ENCODE data around the gene STARD7. TPM values are rescaled to one million over a fixed set of nuclear protein-coding genes. Genes with fewer than 3 reads are reported as not detected.

Gene STARD7
- total and polyA plus RNA-seq, 10 of the 15 experiments (the other 5 are each of a cell fraction or from before 2014, with no cell fraction given): 85.4 to 237 (median 153) TPM

DNA sequence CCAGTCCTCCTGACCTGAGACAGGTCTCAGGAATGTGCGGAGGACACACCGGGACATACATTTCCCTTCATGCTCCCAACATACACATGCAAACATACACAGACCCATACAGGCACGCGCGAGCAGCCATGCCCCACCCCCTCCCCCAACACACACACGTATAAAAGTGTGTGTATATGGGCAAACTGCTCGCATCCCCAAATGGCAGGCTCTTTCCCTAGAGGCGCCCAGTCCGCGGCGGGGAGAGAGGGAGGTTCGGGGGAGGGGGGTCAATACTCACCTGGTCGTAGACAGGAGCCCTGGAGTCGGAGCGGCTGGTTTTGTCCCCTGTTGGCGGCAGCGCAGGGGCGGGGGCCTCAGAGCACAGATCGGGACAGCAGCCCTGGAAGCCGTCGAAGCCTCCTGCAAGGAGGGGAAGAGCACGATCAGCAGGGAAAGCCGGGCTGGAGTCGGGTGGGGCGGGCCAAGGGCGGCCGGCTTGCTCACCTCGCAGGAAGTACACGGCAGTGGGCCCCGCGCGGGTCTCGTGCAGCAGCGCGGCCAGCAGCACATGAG, 64.1 kb downstream of the STARD7 start:
- no TSS peak for BruUV-seq (replicated peaks)
- H3K4me3 ChIP-seq: peak overlapping the region; percentile 92
- SMC1A ChIA-PET (ENCODE audit: uncharacterized antibody, unreplicated experiment): interaction anchor here (1.4 to 14.4 kb wide), 3 partner anchors 14 to 28 kb away, joined by 4 to 338 read pairs (median 139); no protein-coding TSS in a partner anchor
- peak overlapping the region; percentile 89 for H3K27ac ChIP-seq (ENCODE audit: control insufficient read depth, insufficient read depth)
- H3K79me2 ChIP-seq (ENCODE audit: control insufficient read depth, insufficient read depth, low read length): peaks cover 29% of the 10 kb centered on the region
- FAIRE-seq: no peak
- POLR2A ChIA-PET: interaction anchor here (4.2 to 9.5 kb wide), 4 partner anchors 14 to 64 kb away, joined by 12 to 161 read pairs (median 58); partner anchors contain the start of gene STARD7
- no peaks in the 10 kb centered on the region for H4K20me1 ChIP-seq (ENCODE audit: control insufficient read depth, insufficient read depth)
- ATAC-seq: no peak
- no peak for DNase-seq (ENCODE audit: low read depth, low spot score)
- no peak overlapping the region for H2AFZ ChIP-seq (ENCODE audit: control insufficient read depth, low read depth, low read length)
- H3K9ac ChIP-seq (ENCODE audit: control insufficient read depth, insufficient read depth, low read length): peak overlapping the region; percentile 84
- intact Hi-C loops (cut with micrococcal nuclease; ENCODE audit: unreplicated experiment) (loop anchor here (1.0 to 5.0 kb wide), 4 partner anchors 13 to 383 kb away; partner anchors contain the start of genes NCAPH and STARD7), in situ Hi-C loops (cut with MboI) (loop anchor here (5.0 kb wide), 2 partner anchors 33 to 118 kb away; no protein-coding TSS in a partner anchor)
- H3K9me3 ChIP-seq (replicated peaks; ENCODE audit: control insufficient read depth, insufficient read depth, low read length): no peaks in the 10 kb centered on the region
- H3K27me3 ChIP-seq (replicated peaks in 1 of 2; ENCODE audit: control insufficient read depth in 2 of 2, insufficient read depth in 2 of 2, low read length in 1 of 2): no peaks in the 10 kb centered on the region
- CTCF ChIA-PET: interaction anchor here (0.8 to 14.4 kb wide), 5 partner anchors 13 to 123 kb away, joined by 3 to 535 read pairs (median 42); partner anchors contain the start of gene ADRA2B
- under 1% methylated on average over 30 of the region's 35 CpGs for WGBS (ENCODE audit: insufficient coverage, insufficient replicate concordance, low lambda C conversion rate, missing lambda C conversion rate)
- H3K36me3 ChIP-seq (ENCODE audit: control insufficient read depth in 2 of 2, insufficient read depth in 2 of 2, low read length in 1 of 2): peaks cover 7% of the 10 kb centered on the region in 2 experiments; a peak in 2 of 4 replicates
- peak overlapping the region; percentile 95 for H3K4me2 ChIP-seq (ENCODE audit: control insufficient read depth, insufficient read depth)
- peaks cover 45% of the 10 kb centered on the region for H3K4me1 ChIP-seq (ENCODE audit: control insufficient read depth, insufficient read depth, low read length)
- RAD21 ChIA-PET (ENCODE audit: unreplicated experiment): interaction anchor here (0.8 to 18.1 kb wide), 3 partner anchors 13 to 31 kb away, joined by 3 to 463 read pairs (median 182); no protein-coding TSS in a partner anchor
- TF ChIP-seq MEF2A (IDR thresholded peaks at IDR 0.05; ENCODE audit: insufficient read depth, low read depth, low read length) (no peak), IKZF2 (IDR thresholded peaks at IDR 0.05) (no peak), EGR1 (IDR thresholded peaks at IDR 0.05; ENCODE audit: borderline replicate concordance in 1 of 2, low read depth in 2 of 2, low read length in 2 of 2) (0 out of 3 replicates have a peak, but pooled peaks of 1 of the 2 experiments have one; percentile 1), JUND (IDR thresholded peaks at IDR 0.05; ENCODE audit: low read depth, low read length) (0 out of 2 replicates have a peak, but pooled peaks have one; percentile 7), NFYB (IDR thresholded peaks at IDR 0.05; ENCODE audit: insufficient read depth, low read depth, low read length) (no peak), TAF1 (IDR thresholded peaks at IDR 0.05; ENCODE audit: borderline replicate concordance, low read depth, low read length) (no peak), CBFB (IDR thresholded peaks at IDR 0.05; ENCODE audit: low read depth) (no peak), SMAD1 (IDR thresholded peaks at IDR 0.05; ENCODE audit: low read depth, partially characterized antibody) (peak; percentile 98), MYC (IDR thresholded peaks at IDR 0.05; ENCODE audit: insufficient read depth, insufficient read length, insufficient replicate concordance, low read length, severe bottlenecking) (no peak), ZNF217 (IDR thresholded peaks at IDR 0.05) (no peak)
- TF ChIP-seq, protein P1, sequence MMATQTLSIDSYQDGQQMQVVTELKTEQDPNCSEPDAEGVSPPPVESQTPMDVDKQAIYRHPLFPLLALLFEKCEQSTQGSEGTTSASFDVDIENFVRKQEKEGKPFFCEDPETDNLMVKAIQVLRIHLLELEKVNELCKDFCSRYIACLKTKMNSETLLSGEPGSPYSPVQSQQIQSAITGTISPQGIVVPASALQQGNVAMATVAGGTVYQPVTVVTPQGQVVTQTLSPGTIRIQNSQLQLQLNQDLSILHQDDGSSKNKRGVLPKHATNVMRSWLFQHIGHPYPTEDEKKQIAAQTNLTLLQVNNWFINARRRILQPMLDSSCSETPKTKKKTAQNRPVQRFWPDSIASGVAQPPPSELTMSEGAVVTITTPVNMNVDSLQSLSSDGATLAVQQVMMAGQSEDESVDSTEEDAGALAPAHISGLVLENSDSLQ (IDR thresholded peaks at IDR 0.05): no peak
- TF ChIP-seq, protein P2, sequence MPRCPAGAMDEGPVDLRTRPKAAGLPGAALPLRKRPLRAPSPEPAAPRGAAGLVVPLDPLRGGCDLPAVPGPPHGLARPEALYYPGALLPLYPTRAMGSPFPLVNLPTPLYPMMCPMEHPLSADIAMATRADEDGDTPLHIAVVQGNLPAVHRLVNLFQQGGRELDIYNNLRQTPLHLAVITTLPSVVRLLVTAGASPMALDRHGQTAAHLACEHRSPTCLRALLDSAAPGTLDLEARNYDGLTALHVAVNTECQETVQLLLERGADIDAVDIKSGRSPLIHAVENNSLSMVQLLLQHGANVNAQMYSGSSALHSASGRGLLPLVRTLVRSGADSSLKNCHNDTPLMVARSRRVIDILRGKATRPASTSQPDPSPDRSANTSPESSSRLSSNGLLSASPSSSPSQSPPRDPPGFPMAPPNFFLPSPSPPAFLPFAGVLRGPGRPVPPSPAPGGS (IDR thresholded peaks at IDR 0.05; ENCODE audit: borderline replicate concordance, insufficient read depth, low read depth, low read length, poor library complexity, severe bottlenecking): no peak
- TF ChIP-seq, protein P3, sequence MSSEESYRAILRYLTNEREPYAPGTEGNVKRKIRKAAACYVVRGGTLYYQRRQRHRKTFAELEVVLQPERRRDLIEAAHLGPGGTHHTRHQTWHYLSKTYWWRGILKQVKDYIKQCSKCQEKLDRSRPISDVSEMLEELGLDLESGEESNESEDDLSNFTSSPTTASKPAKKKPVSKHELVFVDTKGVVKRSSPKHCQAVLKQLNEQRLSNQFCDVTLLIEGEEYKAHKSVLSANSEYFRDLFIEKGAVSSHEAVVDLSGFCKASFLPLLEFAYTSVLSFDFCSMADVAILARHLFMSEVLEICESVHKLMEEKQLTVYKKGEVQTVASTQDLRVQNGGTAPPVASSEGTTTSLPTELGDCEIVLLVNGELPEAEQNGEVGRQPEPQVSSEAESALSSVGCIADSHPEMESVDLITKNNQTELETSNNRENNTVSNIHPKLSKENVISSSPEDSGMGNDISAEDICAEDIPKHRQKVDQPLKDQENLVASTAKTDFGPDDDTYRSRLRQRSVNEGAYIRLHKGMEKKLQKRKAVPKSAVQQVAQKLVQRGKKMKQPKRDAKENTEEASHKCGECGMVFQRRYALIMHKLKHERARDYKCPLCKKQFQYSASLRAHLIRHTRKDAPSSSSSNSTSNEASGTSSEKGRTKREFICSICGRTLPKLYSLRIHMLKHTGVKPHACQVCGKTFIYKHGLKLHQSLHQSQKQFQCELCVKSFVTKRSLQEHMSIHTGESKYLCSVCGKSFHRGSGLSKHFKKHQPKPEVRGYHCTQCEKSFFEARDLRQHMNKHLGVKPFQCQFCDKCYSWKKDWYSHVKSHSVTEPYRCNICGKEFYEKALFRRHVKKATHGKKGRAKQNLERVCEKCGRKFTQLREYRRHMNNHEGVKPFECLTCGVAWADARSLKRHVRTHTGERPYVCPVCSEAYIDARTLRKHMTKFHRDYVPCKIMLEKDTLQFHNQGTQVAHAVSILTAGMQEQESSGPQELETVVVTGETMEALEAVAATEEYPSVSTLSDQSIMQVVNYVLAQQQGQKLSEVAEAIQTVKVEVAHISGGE (CRISPR knock-in tag; IDR thresholded peaks at IDR 0.05): no peak
- TF ChIP-seq, protein P4, sequence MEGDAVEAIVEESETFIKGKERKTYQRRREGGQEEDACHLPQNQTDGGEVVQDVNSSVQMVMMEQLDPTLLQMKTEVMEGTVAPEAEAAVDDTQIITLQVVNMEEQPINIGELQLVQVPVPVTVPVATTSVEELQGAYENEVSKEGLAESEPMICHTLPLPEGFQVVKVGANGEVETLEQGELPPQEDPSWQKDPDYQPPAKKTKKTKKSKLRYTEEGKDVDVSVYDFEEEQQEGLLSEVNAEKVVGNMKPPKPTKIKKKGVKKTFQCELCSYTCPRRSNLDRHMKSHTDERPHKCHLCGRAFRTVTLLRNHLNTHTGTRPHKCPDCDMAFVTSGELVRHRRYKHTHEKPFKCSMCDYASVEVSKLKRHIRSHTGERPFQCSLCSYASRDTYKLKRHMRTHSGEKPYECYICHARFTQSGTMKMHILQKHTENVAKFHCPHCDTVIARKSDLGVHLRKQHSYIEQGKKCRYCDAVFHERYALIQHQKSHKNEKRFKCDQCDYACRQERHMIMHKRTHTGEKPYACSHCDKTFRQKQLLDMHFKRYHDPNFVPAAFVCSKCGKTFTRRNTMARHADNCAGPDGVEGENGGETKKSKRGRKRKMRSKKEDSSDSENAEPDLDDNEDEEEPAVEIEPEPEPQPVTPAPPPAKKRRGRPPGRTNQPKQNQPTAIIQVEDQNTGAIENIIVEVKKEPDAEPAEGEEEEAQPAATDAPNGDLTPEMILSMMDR (IDR thresholded peaks at IDR 0.05 in 2 of 3, conservative IDR thresholded peaks at IDR 0.05 in 1 of 3; ENCODE audit: control insufficient read depth in 2 of 3, extremely low read depth in 1 of 3, insufficient read depth in 1 of 3, low read depth in 3 of 3, low read length in 3 of 3): no peak

Measured in GM12878 (cell line).